ENCODE results near the gene KRTAP20-4.

The KRTAP20-4 gene

DNA sequence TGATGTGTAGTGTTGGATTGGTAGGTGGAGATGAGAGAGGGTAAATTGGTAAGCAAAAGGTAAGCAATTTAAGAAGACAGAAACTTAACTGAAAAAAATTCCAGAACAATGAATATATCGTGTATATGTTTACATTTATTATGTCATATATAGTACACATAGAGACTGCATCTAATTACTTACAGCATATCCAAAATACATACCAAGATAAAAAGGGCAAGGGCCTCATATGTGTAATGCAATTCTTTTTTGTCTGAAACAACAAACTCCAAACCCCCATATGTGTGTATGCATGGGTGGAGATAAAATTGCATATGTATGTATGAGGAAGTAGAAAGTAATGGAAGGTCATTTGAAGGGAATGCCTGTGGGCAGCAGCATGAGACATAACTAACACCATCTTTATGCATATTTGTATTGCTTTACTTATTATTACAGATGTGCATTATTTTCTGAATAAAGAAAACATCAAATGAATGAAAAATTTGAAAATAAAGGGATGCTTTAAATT lies 26.5 kb downstream of the KRTAP20-4 start:
- H3K27me3 ChIP-seq (replicated peaks; ENCODE audit: insufficient read depth, low read length): no peaks in the 10 kb centered on the region
- no peaks in the 10 kb centered on the region for H3F3A ChIP-seq (ENCODE audit: insufficient read depth, low read length)
- no peaks in the 10 kb centered on the region for H4K20me1 ChIP-seq (ENCODE audit: insufficient read depth, low read length)
- no peak for DNase-seq
- no peaks in the 10 kb centered on the region for H3K9me2 ChIP-seq (replicated peaks; ENCODE audit: insufficient read depth, low read length)
- no peak overlapping the region for H3K4me3 ChIP-seq (ENCODE audit: low read length)
- no peak overlapping the region for H3K27ac ChIP-seq (ENCODE audit: low read length)
- H3K4me2 ChIP-seq (ENCODE audit: low read depth, low read length): no peak overlapping the region
- H3K9ac ChIP-seq (ENCODE audit: low read length): no peak overlapping the region
- H3K9me3 ChIP-seq (replicated peaks; ENCODE audit: insufficient read depth, low read length): no peaks in the 10 kb centered on the region
- no peaks in the 10 kb centered on the region for H3K79me2 ChIP-seq (ENCODE audit: low read length)
- TF ChIP-seq, protein P1, sequence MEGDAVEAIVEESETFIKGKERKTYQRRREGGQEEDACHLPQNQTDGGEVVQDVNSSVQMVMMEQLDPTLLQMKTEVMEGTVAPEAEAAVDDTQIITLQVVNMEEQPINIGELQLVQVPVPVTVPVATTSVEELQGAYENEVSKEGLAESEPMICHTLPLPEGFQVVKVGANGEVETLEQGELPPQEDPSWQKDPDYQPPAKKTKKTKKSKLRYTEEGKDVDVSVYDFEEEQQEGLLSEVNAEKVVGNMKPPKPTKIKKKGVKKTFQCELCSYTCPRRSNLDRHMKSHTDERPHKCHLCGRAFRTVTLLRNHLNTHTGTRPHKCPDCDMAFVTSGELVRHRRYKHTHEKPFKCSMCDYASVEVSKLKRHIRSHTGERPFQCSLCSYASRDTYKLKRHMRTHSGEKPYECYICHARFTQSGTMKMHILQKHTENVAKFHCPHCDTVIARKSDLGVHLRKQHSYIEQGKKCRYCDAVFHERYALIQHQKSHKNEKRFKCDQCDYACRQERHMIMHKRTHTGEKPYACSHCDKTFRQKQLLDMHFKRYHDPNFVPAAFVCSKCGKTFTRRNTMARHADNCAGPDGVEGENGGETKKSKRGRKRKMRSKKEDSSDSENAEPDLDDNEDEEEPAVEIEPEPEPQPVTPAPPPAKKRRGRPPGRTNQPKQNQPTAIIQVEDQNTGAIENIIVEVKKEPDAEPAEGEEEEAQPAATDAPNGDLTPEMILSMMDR (IDR thresholded peaks at IDR 0.05; ENCODE audit: low read length): no peak
- TF ChIP-seq EZH2phosphoT487 (IDR thresholded peaks at IDR 0.05; ENCODE audit: low read length) (no peak), EZH2 (optimal IDR thresholded peaks at IDR 0.05; ENCODE audit: low read depth, low read length) (no peak)
- no peaks in the 10 kb centered on the region for H3K36me3 ChIP-seq (replicated peaks; ENCODE audit: insufficient read depth, low read length)
- H3K4me1 ChIP-seq (ENCODE audit: low read length): no peaks in the 10 kb centered on the region
- no peak overlapping the region for H2AFZ ChIP-seq (ENCODE audit: low read length)

DNA sequence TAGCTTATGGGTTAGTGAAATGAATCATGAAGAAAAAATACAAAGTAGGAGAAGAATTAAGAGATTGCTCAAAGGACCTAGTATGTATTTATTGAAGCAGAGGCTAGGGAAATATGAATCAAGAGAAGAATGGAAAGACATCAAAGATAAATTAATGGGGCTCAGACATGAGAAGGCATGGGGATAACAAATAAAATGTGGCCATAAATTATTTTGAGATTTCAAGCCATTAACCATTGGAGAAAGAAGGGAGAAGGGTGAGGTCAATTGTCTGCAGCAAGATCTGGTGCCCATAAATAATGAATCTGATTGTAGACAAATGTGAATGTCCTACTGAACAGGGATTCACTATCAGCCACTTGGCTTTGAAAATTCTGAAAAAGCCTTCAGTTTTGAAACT lies 32.5 kb downstream of the KRTAP20-4 start:
- no peaks in the 10 kb centered on the region for H3K9me3 ChIP-seq (replicated peaks; ENCODE audit: insufficient read depth, low read length)
- H3K9ac ChIP-seq (ENCODE audit: low read length): no peak overlapping the region
- H3F3A ChIP-seq (ENCODE audit: insufficient read depth, low read length): no peaks in the 10 kb centered on the region
- H3K27me3 ChIP-seq (replicated peaks; ENCODE audit: insufficient read depth, low read length): no peaks in the 10 kb centered on the region
- H3K79me2 ChIP-seq (ENCODE audit: low read length): no peaks in the 10 kb centered on the region
- H2AFZ ChIP-seq (ENCODE audit: low read length): no peak overlapping the region
- H3K4me1 ChIP-seq (ENCODE audit: low read length): no peaks in the 10 kb centered on the region
- H4K20me1 ChIP-seq (ENCODE audit: insufficient read depth, low read length): no peaks in the 10 kb centered on the region
- DNase-seq: no peak
- H3K36me3 ChIP-seq (replicated peaks; ENCODE audit: insufficient read depth, low read length): no peaks in the 10 kb centered on the region
- H3K27ac ChIP-seq (ENCODE audit: low read length): no peak overlapping the region
- TF ChIP-seq EZH2phosphoT487 (IDR thresholded peaks at IDR 0.05; ENCODE audit: low read length) (no peak), EZH2 (optimal IDR thresholded peaks at IDR 0.05; ENCODE audit: low read depth, low read length) (no peak)
- TF ChIP-seq, protein P1 (IDR thresholded peaks at IDR 0.05; ENCODE audit: low read length): no peak
- no peak overlapping the region for H3K4me3 ChIP-seq (ENCODE audit: low read length)
- H3K9me2 ChIP-seq (replicated peaks; ENCODE audit: insufficient read depth, low read length): no peaks in the 10 kb centered on the region
- H3K4me2 ChIP-seq (ENCODE audit: low read depth, low read length): no peak overlapping the region

DNA sequence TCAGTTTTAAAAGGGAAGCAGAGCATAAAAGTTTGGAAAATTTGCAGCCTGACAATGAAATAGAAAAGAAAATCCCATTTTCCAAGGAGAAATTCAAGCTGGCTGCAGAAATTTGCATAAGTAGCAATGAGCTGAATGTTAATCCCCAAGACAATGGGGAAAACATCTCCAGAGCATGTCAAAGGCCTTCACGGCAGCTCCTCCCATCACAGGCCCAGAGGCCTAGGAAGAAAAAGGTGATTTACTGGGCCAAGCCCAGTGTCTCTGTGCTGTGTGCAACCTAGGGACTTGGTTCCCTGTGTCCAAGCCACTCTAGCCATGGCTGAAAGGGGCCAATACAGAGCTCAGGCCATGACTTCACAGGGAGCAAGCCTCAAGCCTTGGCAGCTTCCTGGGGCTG lies 48.3 kb downstream of the KRTAP20-4 start:
- Histone ChIP-seq H3K9ac (ENCODE audit: low read length) (no peak overlapping the region), H3K79me2 (ENCODE audit: low read length) (no peaks in the 10 kb centered on the region), H3K27ac (ENCODE audit: low read length) (no peak overlapping the region), H3F3A (ENCODE audit: insufficient read depth, low read length) (no peaks in the 10 kb centered on the region), H3K36me3 (replicated peaks; ENCODE audit: insufficient read depth, low read length) (no peaks in the 10 kb centered on the region), H3K9me3 (replicated peaks; ENCODE audit: insufficient read depth, low read length) (no peaks in the 10 kb centered on the region), H3K27me3 (replicated peaks; ENCODE audit: insufficient read depth, low read length) (no peaks in the 10 kb centered on the region), H4K20me1 (ENCODE audit: insufficient read depth, low read length) (no peaks in the 10 kb centered on the region), H3K4me2 (ENCODE audit: low read depth, low read length) (no peak overlapping the region), H3K4me1 (ENCODE audit: low read length) (no peaks in the 10 kb centered on the region), H2AFZ (ENCODE audit: low read length) (no peak overlapping the region), H3K4me3 (ENCODE audit: low read length) (no peak overlapping the region), H3K9me2 (replicated peaks; ENCODE audit: insufficient read depth, low read length) (no peaks in the 10 kb centered on the region)
- no peak for DNase-seq
- TF ChIP-seq EZH2 (optimal IDR thresholded peaks at IDR 0.05; ENCODE audit: low read depth, low read length): no peak
- TF ChIP-seq, protein P1 (IDR thresholded peaks at IDR 0.05; ENCODE audit: low read length): no peak
- TF ChIP-seq EZH2phosphoT487 (IDR thresholded peaks at IDR 0.05; ENCODE audit: low read length): no peak

Measured in MM.1S (cell line).